ENCODE measurements around the gene ZC2HC1C.
A peak's percentile ranks its signal among the peaks of the same experiment; 100 is the strongest.
"Not testable (repeated sequence)": the region's sequence is repeated elsewhere in the genome, so short reads cannot be mapped to it uniquely, and the experiment has no call there.

Gene ZC2HC1C

GRCh38 chr14:75094896-75095295 is 25.5 kb downstream of the ZC2HC1C start:
- no peak for DNase-seq (ENCODE audit: low read depth, low spot score)

GRCh38 chr14:75095690-75096089 is 26.2 kb downstream of the ZC2HC1C start:
- DNase-seq (ENCODE audit: low read depth, low spot score), result no peak

- DNase-seq (ENCODE audit: low read depth, low spot score), result no peak
Measured at GRCh38 chr14:75096959-75097358, 27.5 kb downstream of the ZC2HC1C start.

DNA sequence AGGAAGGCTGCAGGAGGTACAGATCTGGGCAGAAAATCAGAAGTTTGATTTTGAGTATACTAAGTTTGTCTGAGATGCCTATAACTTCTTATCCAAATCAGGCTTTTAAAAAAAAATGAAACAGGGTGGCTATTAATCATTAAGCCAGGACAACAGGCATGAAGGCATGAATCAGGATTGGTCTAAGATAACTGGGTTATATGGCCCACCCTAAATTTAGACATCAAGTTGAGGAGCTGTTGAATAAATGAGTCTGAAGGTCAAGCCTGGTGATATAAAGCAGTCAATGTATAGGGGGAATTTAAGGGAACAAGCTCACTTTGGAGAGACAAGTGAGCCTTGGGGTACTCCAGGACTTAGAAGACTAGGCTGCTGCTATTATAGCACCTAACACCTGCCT is 28.8 kb downstream of the ZC2HC1C start:
- DNase-seq (ENCODE audit: low read depth, low spot score), result no peak

GRCh38 chr14:75098682-75099081 is 29.2 kb downstream of the ZC2HC1C start:
- no peak for DNase-seq (ENCODE audit: low read depth, low spot score)

GRCh38 chr14:75101491-75101890 is 32.0 kb downstream of the ZC2HC1C start:
- no peak for DNase-seq (ENCODE audit: low read depth, low spot score)

DNA sequence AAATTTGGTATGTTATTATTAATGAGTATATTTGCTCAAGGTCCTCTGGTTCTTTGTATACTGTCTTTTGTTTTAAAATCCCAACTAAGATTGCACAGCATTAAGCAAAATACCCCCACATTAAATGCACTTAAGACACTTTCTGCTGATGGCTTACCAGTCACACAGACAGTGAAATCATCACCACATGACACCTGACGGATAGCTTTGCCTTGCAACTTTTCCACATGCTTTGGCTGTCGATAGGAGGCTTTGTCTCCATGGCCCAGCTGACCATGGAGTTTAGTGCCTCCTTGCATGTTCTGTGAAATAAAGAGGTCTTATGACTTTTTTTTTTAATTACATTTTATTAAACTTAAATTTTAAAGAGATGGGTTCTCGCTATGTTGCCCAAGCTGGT is 37.7 kb downstream of the ZC2HC1C start:
- DNase-seq (ENCODE audit: low read depth, low spot score), result no peak

- no peak for DNase-seq (ENCODE audit: low read depth, low spot score)
Measured at GRCh38 chr14:75109877-75110276, 40.4 kb downstream of the ZC2HC1C start.

DNA sequence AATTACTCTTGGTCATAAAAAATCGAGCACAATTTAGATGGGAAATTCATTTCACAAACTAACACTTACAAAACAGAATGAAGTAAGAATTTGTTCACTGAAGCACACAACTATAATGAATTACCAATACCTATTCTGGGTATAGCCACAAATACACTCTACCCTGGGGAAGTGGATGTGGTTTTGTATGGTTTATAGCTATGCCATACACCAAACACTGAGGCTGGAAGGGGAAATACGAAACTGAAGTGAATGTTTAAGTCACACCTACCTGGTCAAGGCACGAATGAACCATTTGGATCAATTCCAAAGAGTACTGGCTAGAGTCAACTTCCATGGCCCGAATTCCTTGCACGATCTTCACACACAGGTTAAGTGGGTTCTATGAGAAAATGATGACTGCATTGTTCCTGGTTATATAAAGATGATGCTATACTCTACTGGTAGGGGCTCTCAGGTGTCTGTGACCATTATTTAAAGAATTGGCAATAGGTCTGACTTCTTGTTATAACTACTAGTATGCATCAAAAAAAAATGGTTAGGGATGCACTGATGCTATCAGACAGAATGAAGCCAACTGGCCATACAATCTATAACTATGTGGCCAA is 44.6 kb downstream of the ZC2HC1C start:
- DNase-seq (ENCODE audit: low read depth, low spot score), result no peak

GRCh38 chr14:75119056-75119455 is 49.6 kb downstream of the ZC2HC1C start:
- peak; percentile 4 for DNase-seq (ENCODE audit: low read depth, low spot score)

DNA sequence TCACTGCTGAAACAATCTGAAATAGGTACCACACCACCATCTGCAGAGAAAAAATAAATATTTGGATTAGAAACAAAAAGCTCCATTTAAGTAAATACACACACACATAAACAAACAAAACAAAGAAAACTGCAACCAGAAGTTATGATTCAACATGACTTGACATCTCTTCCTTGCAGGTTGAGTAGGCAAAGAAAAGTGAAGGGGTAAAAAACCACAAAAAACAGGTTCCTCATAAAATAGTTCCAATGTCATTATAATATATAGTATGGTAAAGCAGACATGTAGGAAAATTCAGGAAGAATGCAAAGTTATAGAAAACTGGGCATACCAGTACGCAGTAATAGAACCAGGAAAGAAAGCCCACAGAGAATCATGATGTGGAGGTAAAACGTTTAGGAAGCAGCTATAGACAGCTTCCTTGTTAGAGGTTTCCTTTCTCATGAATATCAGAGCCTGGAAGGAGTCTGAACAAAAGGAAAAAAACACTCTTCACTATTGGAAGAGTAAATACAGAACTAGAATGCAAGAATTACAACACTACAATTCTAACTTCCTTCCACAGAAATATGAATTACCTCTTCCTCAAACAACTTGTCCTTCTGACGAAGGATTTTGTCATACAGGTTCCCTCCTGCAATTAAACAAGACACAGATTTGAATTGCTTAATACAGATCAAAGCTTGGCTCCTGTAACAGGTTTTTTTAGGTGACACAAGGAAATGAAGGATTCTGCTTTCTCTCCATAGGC is 51.3 kb downstream of the ZC2HC1C start:
- DNase-seq (ENCODE audit: low read depth, low spot score), result no peak

DNA sequence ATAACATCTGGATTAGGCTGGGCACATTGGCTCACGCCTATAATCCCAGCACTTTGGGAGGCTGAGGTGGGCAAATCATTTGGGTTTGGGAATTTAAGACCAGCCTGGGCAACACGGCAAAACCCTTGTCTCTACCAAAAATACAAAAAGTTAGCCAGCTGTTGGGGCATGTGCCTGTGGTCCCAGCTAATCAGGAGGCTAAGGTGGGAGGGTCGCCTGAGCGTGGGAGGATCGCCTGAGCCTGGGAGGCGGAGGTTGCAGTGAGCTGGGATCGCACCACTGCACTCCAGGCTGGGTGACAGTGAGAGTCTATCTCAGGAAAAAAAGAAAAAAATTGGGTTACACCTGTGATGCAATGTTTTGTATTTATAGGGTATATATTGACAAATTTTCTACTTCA is 52.1 kb downstream of the ZC2HC1C start:
- DNase-seq (ENCODE audit: low read depth, low spot score), result no peak

DNA sequence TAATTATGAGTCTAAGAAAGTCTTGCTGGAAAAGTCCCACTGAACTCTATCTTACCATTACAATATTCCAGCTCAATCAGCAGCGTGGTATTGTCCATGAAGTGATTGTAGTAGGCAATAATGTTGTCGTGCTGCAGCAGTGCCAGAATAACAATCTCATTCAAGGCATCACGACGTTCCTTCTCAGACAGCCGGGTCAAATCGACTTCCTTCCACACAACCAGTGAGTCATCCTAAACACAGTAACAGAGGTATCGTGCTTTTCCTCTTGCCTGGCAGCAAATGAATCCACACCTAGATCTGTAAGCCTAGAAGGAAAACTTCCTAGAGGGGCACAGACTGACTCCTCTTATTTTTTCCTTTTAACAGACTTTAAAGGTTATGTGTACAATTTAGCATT is 54.5 kb downstream of the ZC2HC1C start:
- peak; percentile 82 for DNase-seq (ENCODE audit: low read depth, low spot score)

GRCh38 chr14:75125617-75126016 is 56.2 kb downstream of the ZC2HC1C start:
- peak; percentile 46 for DNase-seq (ENCODE audit: low read depth, low spot score)

DNA sequence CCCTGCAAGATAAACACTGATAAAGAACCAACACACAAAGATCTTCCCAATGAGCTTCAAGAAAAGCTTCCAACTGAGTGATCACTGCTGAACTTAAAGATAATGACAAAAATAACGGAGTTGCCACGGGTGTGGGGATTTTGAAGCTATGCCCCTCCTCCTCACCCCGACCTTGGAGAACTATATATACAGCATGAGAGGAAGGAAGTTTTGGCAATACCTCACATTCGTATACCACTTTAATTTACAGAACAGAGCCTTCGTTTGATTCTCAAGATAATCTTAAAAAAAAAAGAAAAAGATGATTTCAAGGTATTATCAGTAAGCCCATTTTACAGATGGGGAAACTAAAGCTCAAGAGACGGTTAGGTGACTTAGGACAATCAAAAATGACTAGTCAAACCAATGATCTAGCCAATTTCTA is 56.7 kb downstream of the ZC2HC1C start:
- no peak for DNase-seq (ENCODE audit: low read depth, low spot score)

- DNase-seq (ENCODE audit: low read depth, low spot score), result peak; percentile 91
Measured at GRCh38 chr14:75126679-75127473, 57.4 kb downstream of the ZC2HC1C start, which contains the start of gene NEK9. TSS of gene NEK9 (minus strand) at chr14:75127048. CDS start at chr14:75126921, 127 bp downstream.

DNA sequence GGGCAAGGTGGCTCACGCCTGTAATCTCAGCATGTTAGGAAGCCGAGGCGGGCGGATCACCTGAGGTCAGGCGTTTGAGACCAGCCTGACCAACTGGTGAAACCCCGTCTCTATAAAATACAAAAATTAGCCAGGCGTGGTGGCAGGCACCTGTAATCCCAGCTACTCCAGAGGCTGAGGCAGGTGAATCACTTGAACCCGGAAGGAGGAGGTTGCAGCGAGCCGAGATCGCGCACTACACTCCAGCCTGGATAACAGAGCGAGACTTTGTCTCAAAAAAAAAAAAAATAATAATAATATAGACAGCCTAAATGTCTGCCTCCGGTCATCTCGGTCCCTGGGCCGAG is 58.0 kb downstream of the ZC2HC1C start:
- not testable (repeated sequence) for DNase-seq (ENCODE audit: low read depth, low spot score)

DNA sequence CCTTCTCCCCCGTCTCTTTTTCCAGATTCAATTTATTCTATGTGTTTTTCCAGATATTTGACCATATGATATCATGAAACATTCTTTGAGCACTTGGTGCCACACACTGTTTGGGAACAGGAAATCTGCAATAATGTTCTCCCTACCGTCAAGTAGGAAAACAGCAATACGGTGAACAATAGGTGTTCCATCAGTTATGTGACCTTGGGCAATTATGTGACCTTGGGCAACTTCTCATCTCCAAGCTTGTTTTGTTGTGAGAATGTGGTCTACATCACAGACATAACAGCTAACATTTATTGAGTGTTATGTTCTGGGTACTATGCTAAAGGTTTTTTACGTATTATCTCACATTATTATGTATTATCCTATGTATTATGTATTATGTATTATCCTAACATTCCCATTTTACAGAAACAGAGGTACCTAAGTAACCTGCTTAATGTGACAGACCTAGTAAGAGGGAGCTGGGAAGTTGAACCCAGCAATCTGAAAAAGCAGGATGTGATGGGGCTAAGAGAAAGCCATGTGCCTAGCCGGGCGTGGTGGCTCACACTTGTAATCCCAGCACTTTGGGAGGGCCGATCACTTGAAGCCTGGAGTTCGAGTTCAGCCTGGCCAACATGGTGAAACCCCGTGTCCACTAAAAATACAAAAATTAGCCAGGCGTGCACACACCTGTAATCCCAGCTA is 58.6 kb downstream of the ZC2HC1C start:
- DNase-seq (ENCODE audit: low read depth, low spot score), result no peak

- no peak for DNase-seq (ENCODE audit: low read depth, low spot score)
Measured at GRCh38 chr14:75128596-75128990, 59.2 kb downstream of the ZC2HC1C start.

Measured in astrocyte of the hippocampus (primary cell).